HepG2 (cell line): ENCODE measurements around the gene FAM110A. TPM values are rescaled to one million over a fixed set of nuclear protein-coding genes. Genes with fewer than 3 reads are reported as not detected.

Source experiments
- BATF2 ChIP-seq: sonication (generic); formaldehyde crosslinking; IDR thresholded peaks from 2 replicates; pipeline ENCODE4 v1.8.0; 2022; ENCODE audit warnings: mild to moderate bottlenecking, missing genetic modification reagents, moderate library complexity
- CENPX ChIP-seq: sonication (generic); formaldehyde crosslinking; IDR thresholded peaks from 2 replicates; pipeline ENCODE4 v1.9.0; 2021; ENCODE audit warnings: mild to moderate bottlenecking, missing genetic modification reagents, moderate library complexity
- EHMT2 ChIP-seq: fragments of 200-600 bp; sonication (generic); IDR thresholded peaks from 2 replicates; pipeline ENCODE4 v1.7.0; 2017; ENCODE audit warnings: antibody characterized with exemption, low read depth, low read length, borderline replicate concordance
- ERF ChIP-seq: IDR thresholded peaks from 2 replicates; pipeline ENCODE4 v1.6.1; 2018; ENCODE audit warnings: missing biosample characterization, missing genetic modification reagents
- ETV6 ChIP-seq: sonication (generic); formaldehyde crosslinking; conservative IDR thresholded peaks from 2 replicates; pipeline ENCODE4 v1.4.0; 2020; ENCODE audit warnings: missing genetic modification reagents
- HIVEP1 ChIP-seq: sonication (generic); formaldehyde crosslinking; IDR thresholded peaks from 2 replicates; pipeline ENCODE4 v1.4.0; 2020; ENCODE audit warnings: mild to moderate bottlenecking, missing genetic modification reagents
- MAF1 ChIP-seq: sonication (generic); formaldehyde crosslinking; IDR thresholded peaks from 2 replicates; pipeline ENCODE4 v1.5.0; 2020; ENCODE audit warnings: missing genetic modification reagents, borderline replicate concordance
- NCOA2 ChIP-seq: sonication (generic); formaldehyde crosslinking; IDR thresholded peaks from 2 replicates; pipeline ENCODE4 v1.8.0; 2022; ENCODE audit warnings: inconsistent platforms
- POLR2AphosphoS2 ChIP-seq: IDR thresholded peaks from 2 replicates; pipeline ENCODE4 v1.6.1; 2011; ENCODE audit warnings: low read depth, low read length, improper control_type of control experiment
- RAD21 ChIP-seq: fragments of 450-650 bp; formaldehyde crosslinking; IDR thresholded peaks from 2 replicates; pipeline ENCODE4 v1.5.0; 2020; ENCODE audit warnings: mild to moderate bottlenecking
- SAFB2 ChIP-seq: sonication (generic); formaldehyde crosslinking; IDR thresholded peaks from 2 replicates; pipeline ENCODE4 v1.5.1; 2020; ENCODE audit warnings: missing genetic modification reagents, low read depth, mild to moderate bottlenecking, borderline replicate concordance
- SALL2 ChIP-seq: sonication (generic); formaldehyde crosslinking; IDR thresholded peaks from 2 replicates; pipeline ENCODE4 v1.8.1; 2023; ENCODE audit warnings: mild to moderate bottlenecking, missing genetic modification reagents, inconsistent platforms
- SETDB1 ChIP-seq: sonication (generic); formaldehyde crosslinking; IDR thresholded peaks from 2 replicates; pipeline ENCODE4 v1.5.1; 2020; ENCODE audit warnings: missing genetic modification reagents, mild to moderate bottlenecking, borderline replicate concordance
- SMARCE1 ChIP-seq: fragments of 450-650 bp; IDR thresholded peaks from 2 replicates; pipeline ENCODE4 v1.6.1; 2017; ENCODE audit warnings: borderline replicate concordance
- SUZ12 ChIP-seq: fragments of 150-350 bp; IDR thresholded peaks from 2 replicates; pipeline ENCODE4 v1.6.1; 2014; ENCODE audit warnings: low read depth, low read length
- ZBTB43 ChIP-seq: sonication (generic); formaldehyde crosslinking; conservative IDR thresholded peaks from 2 replicates; pipeline ENCODE4 v1.4.0; 2020; ENCODE audit warnings: missing genetic modification reagents
- ZFYVE20 ChIP-seq: sonication (generic); formaldehyde crosslinking; IDR thresholded peaks from 2 replicates; pipeline ENCODE4 v1.8.0; 2023; ENCODE audit warnings: low read depth, mild to moderate bottlenecking, moderate library complexity, missing genetic modification reagents, borderline replicate concordance
- ZKSCAN8 ChIP-seq: IDR thresholded peaks from 2 replicates; pipeline ENCODE4 v1.6.1; 2016; ENCODE audit warnings: borderline replicate concordance, missing genetic modification reagents, missing compliant biosample characterization
- ZNF383 ChIP-seq: sonication (generic); formaldehyde crosslinking; IDR thresholded peaks from 2 replicates; pipeline ENCODE4 v1.4.0; 2020; ENCODE audit warnings: missing genetic modification reagents, mild to moderate bottlenecking, borderline replicate concordance
- polyA plus RNA-seq, 8 experiments: library from polyadenylated mRNA; depleted of rRNA in 3 of 8; stranded (reverse) in 7 of 8; unstranded in 1 of 8; fragments of >200 nt; fragmentation: Illumina TruSeq in 4 of 8; extraction: Trizol in 4 of 8; gene quantifications; 2 replicates each; pipeline versions ENCODE4 v1.2.1 to v1.2.3, GENCODE V29; 2011 to 2016; ENCODE audit warnings: low read depth in 4 of 8, missing spikeins in 1 of 8, mixed read lengths in 1 of 8; ENCODE audit not compliant: insufficient read depth in 1 of 8
- total RNA-seq, 5 experiments: library from RNA; depleted of rRNA; stranded (reverse); fragments of >200 nt; fragmentation: Illumina TruSeq; extraction: Trizol; gene quantifications; 2 replicates each; pipeline ENCODE4 v1.2.3, GENCODE V29; 2016; ENCODE audit warnings: low read depth in 1 of 5
- TF ChIP-seq, protein P1 (sequence below): sonication (generic); formaldehyde crosslinking; IDR thresholded peaks from 2 replicates; pipeline ENCODE4 v1.9.0; 2022; ENCODE audit warnings: missing genetic modification reagents, mild to moderate bottlenecking, borderline replicate concordance
- TF ChIP-seq, protein P2 (sequence below): sonication (generic); formaldehyde crosslinking; IDR thresholded peaks from 2 replicates; pipeline ENCODE4 v1.5.0; 2020; ENCODE audit warnings: missing genetic modification reagents

FAM110A gene
- total and polyA plus RNA-seq, 2 of the 13 experiments (the other 11 are each of a cell fraction or from before 2014, with no cell fraction given), result 1.9 TPM

DNA sequence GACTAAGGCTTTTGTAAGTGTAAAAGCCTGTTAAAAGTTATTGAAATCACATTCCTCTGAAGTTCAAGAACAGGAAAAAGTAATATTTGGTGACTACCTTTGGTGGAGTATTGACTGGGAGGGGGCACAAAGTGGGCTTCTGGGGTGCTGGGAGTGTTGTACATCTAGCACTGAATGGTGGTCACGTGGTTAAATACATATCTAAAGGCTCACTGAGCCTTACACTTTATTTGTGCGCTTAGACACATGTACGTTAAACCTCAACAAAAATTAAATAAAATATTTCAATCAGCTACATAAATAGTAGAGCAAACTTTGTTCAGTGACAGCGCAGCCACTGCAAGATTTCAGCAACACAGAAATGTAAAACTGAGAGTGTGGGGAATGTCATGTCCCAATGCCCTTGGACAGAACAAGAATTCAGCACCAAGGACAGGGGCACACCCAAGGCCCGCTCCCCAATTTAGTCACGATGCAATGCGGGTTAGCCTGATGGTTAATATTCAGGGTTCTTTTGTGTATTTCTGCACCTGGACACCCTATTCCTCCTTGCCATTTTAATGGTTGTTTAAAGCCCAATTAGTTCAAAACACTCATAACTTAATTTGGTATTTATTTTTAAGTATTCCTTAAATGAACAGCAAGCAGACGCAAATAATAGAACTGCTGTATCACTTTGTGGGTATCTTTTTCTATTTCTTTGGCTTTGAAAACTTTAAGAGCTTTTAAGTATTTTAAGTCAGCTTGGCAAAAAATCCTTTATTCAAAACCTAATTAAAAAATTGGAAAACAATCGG, 45.2 kb downstream of the FAM110A start (continued):
- TF ChIP-seq SAFB2 (no peak), HIVEP1 (CRISPR knock-in tag) (no peak), POLR2AphosphoS2 (no peak), RAD21 (CRISPR knock-in tag) (no peak), CENPX (CRISPR knock-in tag) (no peak), EHMT2 (peak; percentile 99), SMARCE1 (no peak), BATF2 (CRISPR knock-in tag) (no peak), ZKSCAN8 (no peak), SUZ12 (no peak), ZBTB43 (CRISPR knock-in tag) (peak; percentile 70), SETDB1 (CRISPR knock-in tag) (no peak), ETV6 (CRISPR knock-in tag) (peak; percentile 45; the same call in 1 of the 2 replicates), SALL2 (no peak), MAF1 (CRISPR knock-in tag) (peak; percentile 49; the same call in 1 of the 2 replicates), NCOA2 (CRISPR knock-in tag) (no peak), ZNF383 (CRISPR knock-in tag) (no peak), ZFYVE20 (CRISPR knock-in tag) (no peak), ERF (CRISPR knock-in tag) (0 out of 2 replicates have a peak, but pooled peaks have one; percentile 50)
- TF ChIP-seq, protein P1, sequence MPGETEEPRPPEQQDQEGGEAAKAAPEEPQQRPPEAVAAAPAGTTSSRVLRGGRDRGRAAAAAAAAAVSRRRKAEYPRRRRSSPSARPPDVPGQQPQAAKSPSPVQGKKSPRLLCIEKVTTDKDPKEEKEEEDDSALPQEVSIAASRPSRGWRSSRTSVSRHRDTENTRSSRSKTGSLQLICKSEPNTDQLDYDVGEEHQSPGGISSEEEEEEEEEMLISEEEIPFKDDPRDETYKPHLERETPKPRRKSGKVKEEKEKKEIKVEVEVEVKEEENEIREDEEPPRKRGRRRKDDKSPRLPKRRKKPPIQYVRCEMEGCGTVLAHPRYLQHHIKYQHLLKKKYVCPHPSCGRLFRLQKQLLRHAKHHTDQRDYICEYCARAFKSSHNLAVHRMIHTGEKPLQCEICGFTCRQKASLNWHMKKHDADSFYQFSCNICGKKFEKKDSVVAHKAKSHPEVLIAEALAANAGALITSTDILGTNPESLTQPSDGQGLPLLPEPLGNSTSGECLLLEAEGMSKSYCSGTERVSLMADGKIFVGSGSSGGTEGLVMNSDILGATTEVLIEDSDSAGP (CRISPR knock-in tag), result no peak
- TF ChIP-seq, protein P2, sequence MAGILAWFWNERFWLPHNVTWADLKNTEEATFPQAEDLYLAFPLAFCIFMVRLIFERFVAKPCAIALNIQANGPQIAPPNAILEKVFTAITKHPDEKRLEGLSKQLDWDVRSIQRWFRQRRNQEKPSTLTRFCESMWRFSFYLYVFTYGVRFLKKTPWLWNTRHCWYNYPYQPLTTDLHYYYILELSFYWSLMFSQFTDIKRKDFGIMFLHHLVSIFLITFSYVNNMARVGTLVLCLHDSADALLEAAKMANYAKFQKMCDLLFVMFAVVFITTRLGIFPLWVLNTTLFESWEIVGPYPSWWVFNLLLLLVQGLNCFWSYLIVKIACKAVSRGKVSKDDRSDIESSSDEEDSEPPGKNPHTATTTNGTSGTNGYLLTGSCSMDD, result no peak
